B cell (primary cell): ENCODE measurements around the gene DNAH2. TPM values are rescaled to one million over a fixed set of nuclear protein-coding genes. Genes with fewer than 3 reads are reported as not detected.

ENCODE experiments used
- ATAC-seq: fragments of 200-7000 bp; cut with Tn5 transposase; one replicate; pipeline ENCODE4 v1.10.0; 2021; ENCODE audit warnings: low read depth, mild to moderate bottlenecking, moderate number of reproducible peaks, moderate library complexity
- CTCF ChIA-PET: fragments of 350-600 bp; sonication (Branson Sonifier 250); formaldehyde crosslinking; loops from one replicate; lab custom pipeline; 2021; ENCODE audit warnings: antibody characterized with exemption, inconsistent platforms; lab: Charles Lee
- POLR2A ChIA-PET: fragments of 350-600 bp; sonication (Branson Sonifier 250); formaldehyde crosslinking; loops from one replicate; lab custom pipeline; 2021; ENCODE audit warnings: antibody characterized with exemption; lab: Charles Lee
- DNase-seq: peaks from one replicate; pipeline ENCODE4 v3.0.0; 2013
- H2AFZ ChIP-seq: 2 replicates; pipeline ENCODE4 v1.6.1; 2012; ENCODE audit warnings: mild to moderate bottlenecking, low read depth, low read length; ENCODE audit not compliant: insufficient read depth, poor library complexity, severe bottlenecking
- H3K27ac ChIP-seq, 2 donors: 1 replicate in 1 of 2; 2 replicates in 1 of 2; pipeline ENCODE4 v1.5.1; 2012 to 2013; ENCODE audit warnings: low read length in 2 of 2, mild to moderate bottlenecking in 2 of 2, moderate library complexity in 1 of 2
- H3K27me3 ChIP-seq, 4 experiments: fragments of 200-600 bp in 1 of 4; sonication (generic) in 1 of 4; replicated peaks in 1 of 4; 1 replicate in 2 of 4; 2 replicates in 2 of 4; pipeline versions ENCODE4 v1.6.1 to v1.7.0; 2013 to 2016; ENCODE audit warnings: low read length in 3 of 4, mild to moderate bottlenecking in 2 of 4, mixed read lengths in 1 of 4, moderate library complexity in 1 of 4; ENCODE audit not compliant: insufficient read depth in 4 of 4, control insufficient read depth in 3 of 4; ENCODE audit errors: control extremely low read depth in 1 of 4
- H3K36me3 ChIP-seq, 2 experiments: replicated peaks in 1 of 2; 1 replicate in 1 of 2; 2 replicates in 1 of 2; pipeline versions ENCODE4 v1.6.1 to v1.7.1; 2013; ENCODE audit warnings: low read length in 1 of 2; ENCODE audit not compliant: insufficient read depth in 2 of 2, control insufficient read depth in 1 of 2; ENCODE audit errors: control extremely low read depth in 1 of 2, extremely low read depth in 1 of 2
- H3K4me1 ChIP-seq, 2 donors: fragments of 200-600 bp in 1 of 2; sonication (generic) in 1 of 2; 1 replicate in 1 of 2; 2 replicates in 1 of 2; pipeline versions ENCODE4 v1.5.1 to v1.6.1; 2013 to 2017; ENCODE audit warnings: low read length in 2 of 2; ENCODE audit not compliant: control insufficient read depth in 2 of 2, insufficient read depth in 2 of 2
- H3K4me2 ChIP-seq: replicated peaks from 2 replicates; pipeline ENCODE3; 2012; ENCODE audit warnings: mild to moderate bottlenecking, low read depth, low read length; ENCODE audit not compliant: poor library complexity, severe bottlenecking
- H3K4me3 ChIP-seq, 5 experiments: fragments of 200-600 bp in 1 of 5; sonication (generic) in 1 of 5; 1 replicate in 3 of 5; 2 replicates in 2 of 5; pipeline versions ENCODE4 v1.5.1 to v1.7.0; 2011 to 2016; ENCODE audit warnings: low read length in 4 of 5, mild to moderate bottlenecking in 4 of 5, low read depth in 2 of 5, control low read depth in 1 of 5, moderate library complexity in 1 of 5; ENCODE audit not compliant: insufficient read depth in 1 of 5; ENCODE audit errors: control extremely low read depth in 1 of 5, extremely low read depth in 1 of 5
- H3K79me2 ChIP-seq: fragments of 200-600 bp; sonication (generic); one replicate; pipeline ENCODE4 v1.6.0; 2016; ENCODE audit warnings: low read length; ENCODE audit not compliant: control insufficient read depth, insufficient read depth
- H3K9ac ChIP-seq: fragments of 200-600 bp; sonication (generic); 2 replicates; pipeline ENCODE4 v1.6.1; 2017; ENCODE audit warnings: mild to moderate bottlenecking, low read length, moderate library complexity
- H3K9me3 ChIP-seq, 3 donors: one replicate each; pipeline versions ENCODE4 v1.6.1 to v1.7.1; 2013; ENCODE audit warnings: low read length in 2 of 3; ENCODE audit not compliant: control insufficient read depth in 2 of 3, insufficient read depth in 1 of 3; ENCODE audit errors: control extremely low read depth in 1 of 3
- H4K20me1 ChIP-seq: 2 replicates; pipeline ENCODE4 v1.6.0; 2012; ENCODE audit warnings: mild to moderate bottlenecking, low read length; ENCODE audit not compliant: insufficient read depth, control insufficient read depth, poor library complexity, severe bottlenecking
- H3K27ac Mint-ChIP-seq: one replicate; pipeline ENCODE4 v1.8.0; 2021; ENCODE audit warnings: mixed read lengths
- H3K27me3 Mint-ChIP-seq: one replicate; pipeline ENCODE4 v1.8.0; 2021; ENCODE audit warnings: mixed read lengths
- H3K4me1 Mint-ChIP-seq: one replicate; pipeline ENCODE4 v1.8.0; 2021; ENCODE audit warnings: mixed read lengths
- H3K4me3 Mint-ChIP-seq: one replicate; pipeline ENCODE4 v1.8.0; 2021; ENCODE audit warnings: mixed read lengths
- H3K9me3 Mint-ChIP-seq: one replicate; pipeline ENCODE4 v1.8.0; 2022; ENCODE audit warnings: mixed read lengths; ENCODE audit not compliant: insufficient read depth
- EZH2 ChIP-seq: IDR thresholded peaks from 2 replicates; pipeline ENCODE4 v1.6.1; 2012; ENCODE audit warnings: borderline replicate concordance, low read depth, mild to moderate bottlenecking, moderate library complexity, low read length; ENCODE audit not compliant: insufficient read depth, poor library complexity, severe bottlenecking
- WGBS: methylation state at CpG from one replicate; pipeline ENCODE4 v1.1.5; 2013; ENCODE audit warnings: missing lambda C conversion rate; ENCODE audit not compliant: insufficient coverage; 5-methylcytosine and 5-hydroxymethylcytosine counted together
- intact Hi-C: fragments of 100-400 bp; cut with micrococcal nuclease; formaldehyde crosslinking; loops from one replicate; pipeline ENCODE4 v1.10.0; 2022
- polyA plus RNA-seq: library from polyadenylated mRNA; depleted of rRNA; stranded (reverse); fragments of >200 nt; gene quantifications from 2 replicates; pipeline ENCODE4 v1.2.3, GENCODE V29; 2012
- total RNA-seq, 2 donors: library from RNA; stranded (reverse); fragments of 120-200 nt in 1 of 2; gene quantifications; 1 replicate in 1 of 2; 2 replicates in 1 of 2; pipeline versions ENCODE4 v1.2.3 to v1.2.4, GENCODE V29; 2013 to 2022
- TF ChIP-seq, protein P1 (sequence below): fragments of 200-600 bp; IDR thresholded peaks from one replicate; pipeline ENCODE4 v1.8.0; 2022; ENCODE audit warnings: antibody characterized with exemption, mild to moderate bottlenecking

DNAH2 gene
- total and polyA plus RNA-seq, 2 donors (not counting 1 experiment from before 2014, with no cell fraction given), result 0.03 TPM; not detected in 1

GRCh38 chr17:7720125-7720524 is 2.6 kb downstream of the DNAH2 start:
- no peak overlapping the region for H2AFZ ChIP-seq
- peaks cover 66% of the 10 kb centered on the region for H3K27me3 Mint-ChIP-seq
- H3K4me1 Mint-ChIP-seq, result peaks cover 24% of the 10 kb centered on the region
- H3K79me2 ChIP-seq, result no peaks in the 10 kb centered on the region
- H3K9ac ChIP-seq, result no peak overlapping the region
- POLR2A ChIA-PET, result no interaction called here
- CTCF ChIA-PET, result interaction anchor here (1.6 kb wide), 1 partner anchor 24 kb away, joined by 6 read pairs; no protein-coding TSS in a partner anchor
- H3K4me3 ChIP-seq, result no peak overlapping the region
- H3K9me3 ChIP-seq, result peaks cover 0 to 3% (median 0%) of the 10 kb centered on the region in 3 donors
- no peak overlapping the region for H3K4me2 ChIP-seq
- DNase-seq (no peak), ATAC-seq (no peak)
- H3K27ac ChIP-seq, result no peak overlapping the region
- TF ChIP-seq EZH2, result no peak
- TF ChIP-seq, protein P1, sequence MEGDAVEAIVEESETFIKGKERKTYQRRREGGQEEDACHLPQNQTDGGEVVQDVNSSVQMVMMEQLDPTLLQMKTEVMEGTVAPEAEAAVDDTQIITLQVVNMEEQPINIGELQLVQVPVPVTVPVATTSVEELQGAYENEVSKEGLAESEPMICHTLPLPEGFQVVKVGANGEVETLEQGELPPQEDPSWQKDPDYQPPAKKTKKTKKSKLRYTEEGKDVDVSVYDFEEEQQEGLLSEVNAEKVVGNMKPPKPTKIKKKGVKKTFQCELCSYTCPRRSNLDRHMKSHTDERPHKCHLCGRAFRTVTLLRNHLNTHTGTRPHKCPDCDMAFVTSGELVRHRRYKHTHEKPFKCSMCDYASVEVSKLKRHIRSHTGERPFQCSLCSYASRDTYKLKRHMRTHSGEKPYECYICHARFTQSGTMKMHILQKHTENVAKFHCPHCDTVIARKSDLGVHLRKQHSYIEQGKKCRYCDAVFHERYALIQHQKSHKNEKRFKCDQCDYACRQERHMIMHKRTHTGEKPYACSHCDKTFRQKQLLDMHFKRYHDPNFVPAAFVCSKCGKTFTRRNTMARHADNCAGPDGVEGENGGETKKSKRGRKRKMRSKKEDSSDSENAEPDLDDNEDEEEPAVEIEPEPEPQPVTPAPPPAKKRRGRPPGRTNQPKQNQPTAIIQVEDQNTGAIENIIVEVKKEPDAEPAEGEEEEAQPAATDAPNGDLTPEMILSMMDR, result no peak
- no peaks in the 10 kb centered on the region for H3K9me3 Mint-ChIP-seq
- no peak overlapping the region for H3K4me3 Mint-ChIP-seq
- peaks cover 20 to 26% of the 10 kb centered on the region in 2 donors for H3K4me1 ChIP-seq
- 73% methylated on average over 4 of the region's 4 CpGs for WGBS
- intact Hi-C loops, result no loop called here
- H3K27me3 ChIP-seq, result peaks cover 0 to 62% (median 40%) of the 10 kb centered on the region in 4 experiments
- no peaks in the 10 kb centered on the region for H3K36me3 ChIP-seq
- no peaks in the 10 kb centered on the region for H4K20me1 ChIP-seq
- H3K27ac Mint-ChIP-seq, result no peak overlapping the region

GRCh38 chr17:7721612-7722011 is 4.1 kb downstream of the DNAH2 start:
- ChIA-PET POLR2A (no interaction called here), CTCF (interaction anchor here (1.6 kb wide), 1 partner anchor 22 kb away, joined by 6 read pairs; no protein-coding TSS in a partner anchor)
- 86% methylated on average over 1 of the region's 2 CpGs for WGBS
- H3K4me1 Mint-ChIP-seq, result peaks cover 16% of the 10 kb centered on the region
- Histone ChIP-seq H3K27ac (no peak overlapping the region), H3K4me1 (peaks cover 15 to 17% of the 10 kb centered on the region in 2 donors), H3K9me3 (peaks cover 0 to 3% (median 0%) of the 10 kb centered on the region in 3 donors), H4K20me1 (no peaks in the 10 kb centered on the region), H3K4me2 (no peak overlapping the region), H3K4me3 (no peak overlapping the region), H3K79me2 (no peaks in the 10 kb centered on the region), H3K36me3 (no peaks in the 10 kb centered on the region), H3K27me3 (peaks cover 0 to 47% (median 27%) of the 10 kb centered on the region in 4 experiments), H2AFZ (no peak overlapping the region), H3K9ac (no peak overlapping the region)
- intact Hi-C loops, result no loop called here
- no peak overlapping the region for H3K4me3 Mint-ChIP-seq
- H3K9me3 Mint-ChIP-seq, result no peaks in the 10 kb centered on the region
- H3K27ac Mint-ChIP-seq, result no peak overlapping the region
- ATAC-seq (no peak), DNase-seq (no peak)
- TF ChIP-seq, protein P1, result no peak
- no peak for TF ChIP-seq EZH2
- peaks cover 58% of the 10 kb centered on the region for H3K27me3 Mint-ChIP-seq
